Measurements from ENCODE around the gene LRP1B.

Gene LRP1B

GRCh38 chr2:141957827-141958450 is 172.9 kb downstream of the LRP1B start:
- no peak for DNase-seq (ENCODE audit: low read depth)

DNA sequence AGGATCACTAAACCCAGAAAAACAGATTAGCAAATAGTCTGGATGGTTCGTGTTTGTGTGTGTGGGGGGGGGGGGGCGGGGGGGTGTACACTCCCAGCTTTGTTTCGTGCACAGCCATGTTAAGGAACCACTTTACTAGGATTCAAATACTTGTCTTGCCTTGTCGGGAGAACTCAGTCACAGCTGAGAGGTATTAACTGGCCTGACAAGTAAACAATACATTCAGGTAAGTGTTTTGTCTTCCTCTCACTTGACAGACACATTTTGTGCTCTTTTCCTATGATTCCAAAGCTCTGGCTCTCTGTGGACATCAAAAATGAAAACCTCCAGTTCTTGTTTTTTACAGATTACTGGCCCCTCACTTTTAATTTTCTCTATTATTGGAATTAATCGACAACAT is 173.5 kb downstream of the LRP1B start:
- DNase-seq (ENCODE audit: low read depth): no peak

- DNase-seq (ENCODE audit: low read depth): no peak
Observed at GRCh38 chr2:141947396-141948114, 183.3 kb downstream of the LRP1B start.

GRCh38 chr2:141946016-141946415 is 184.8 kb downstream of the LRP1B start:
- DNase-seq (ENCODE audit: low read depth): no peak

DNA sequence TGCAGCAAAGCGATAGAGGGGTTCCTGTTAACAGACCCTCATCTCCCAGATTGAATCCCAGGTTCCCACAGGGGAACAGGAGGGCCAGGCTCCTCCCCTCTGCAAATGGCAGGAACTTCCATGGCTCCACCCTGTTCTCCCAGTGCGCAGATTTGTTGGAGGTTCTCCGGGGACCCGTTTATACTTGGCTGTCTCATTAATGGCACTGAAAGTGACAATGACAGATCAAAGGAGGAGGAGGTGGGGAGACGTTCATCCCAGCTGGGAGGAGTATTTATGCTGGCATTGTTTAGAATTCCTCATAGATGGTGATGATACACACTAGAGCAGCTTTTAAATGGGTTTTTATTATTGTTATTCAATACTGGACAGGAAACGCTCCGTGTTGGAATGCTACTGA is 186.9 kb downstream of the LRP1B start:
- no peak for DNase-seq (ENCODE audit: low read depth)

DNA sequence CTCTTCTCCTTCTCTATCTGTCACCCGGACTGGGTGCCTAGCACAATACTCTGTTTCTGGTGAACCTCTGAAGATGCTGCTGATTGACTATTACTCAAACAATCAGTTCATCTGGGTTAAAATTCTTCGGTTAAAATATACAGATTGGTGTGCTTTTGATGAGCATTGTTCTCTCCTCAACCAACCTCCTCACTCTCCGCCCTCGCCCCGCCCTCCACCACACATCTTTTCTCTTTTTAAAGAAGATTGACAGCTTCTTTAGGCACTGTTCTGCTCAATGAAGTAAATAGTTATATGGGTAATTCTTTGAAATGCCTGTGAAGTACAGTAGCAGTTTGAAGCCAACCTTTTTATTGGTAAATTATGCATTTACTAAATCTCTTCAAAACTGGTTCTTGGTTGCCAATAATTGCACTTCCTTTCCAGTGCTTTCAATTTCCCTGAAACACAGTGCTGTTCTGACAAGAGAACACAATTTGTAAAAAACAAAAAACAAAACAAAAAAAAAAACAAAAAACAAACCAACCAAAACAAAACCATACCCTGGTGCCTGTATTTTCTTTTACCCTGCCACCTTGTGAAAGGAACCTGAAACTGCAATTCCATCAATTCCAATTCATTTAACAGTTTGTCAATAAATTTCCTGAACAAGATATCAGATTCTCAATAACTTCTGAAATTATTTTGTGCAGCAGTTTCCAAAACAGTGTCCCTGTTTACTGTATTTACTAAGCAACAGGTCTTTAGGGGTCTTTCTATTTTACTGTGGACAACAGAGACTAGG is 188.6 kb downstream of the LRP1B start:
- no peak for DNase-seq (ENCODE audit: low read depth)

GRCh38 chr2:141941210-141941714 is 189.6 kb downstream of the LRP1B start:
- DNase-seq (ENCODE audit: low read depth): no peak

GRCh38 chr2:141940709-141941108 is 190.1 kb downstream of the LRP1B start:
- DNase-seq (ENCODE audit: low read depth): no peak

DNA sequence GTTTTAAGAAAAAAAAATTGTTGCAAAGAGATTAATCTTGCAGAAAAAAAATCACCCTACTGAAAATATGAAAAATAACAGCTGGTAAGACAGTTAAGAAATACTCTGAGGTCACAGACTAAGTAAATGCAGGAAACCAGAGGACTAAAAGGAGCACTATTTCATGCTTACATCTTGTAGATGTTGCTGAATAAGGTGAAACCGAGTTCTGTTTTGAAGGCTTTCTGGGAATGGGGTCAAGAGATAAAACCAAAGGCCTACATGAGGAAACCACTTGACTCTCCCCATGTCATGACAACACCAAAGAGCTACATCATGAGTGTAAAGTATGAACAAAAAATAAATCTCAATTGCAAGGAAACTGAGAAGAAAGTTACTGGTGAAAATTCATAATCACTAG is 197.6 kb downstream of the LRP1B start:
- no peak for DNase-seq (ENCODE audit: low read depth)

- DNase-seq (ENCODE audit: low read depth): no peak
Observed at GRCh38 chr2:141932261-141932660, 198.6 kb downstream of the LRP1B start.

GRCh38 chr2:141931797-141932196 is 199.0 kb downstream of the LRP1B start:
- no peak for DNase-seq (ENCODE audit: low read depth)

DNA sequence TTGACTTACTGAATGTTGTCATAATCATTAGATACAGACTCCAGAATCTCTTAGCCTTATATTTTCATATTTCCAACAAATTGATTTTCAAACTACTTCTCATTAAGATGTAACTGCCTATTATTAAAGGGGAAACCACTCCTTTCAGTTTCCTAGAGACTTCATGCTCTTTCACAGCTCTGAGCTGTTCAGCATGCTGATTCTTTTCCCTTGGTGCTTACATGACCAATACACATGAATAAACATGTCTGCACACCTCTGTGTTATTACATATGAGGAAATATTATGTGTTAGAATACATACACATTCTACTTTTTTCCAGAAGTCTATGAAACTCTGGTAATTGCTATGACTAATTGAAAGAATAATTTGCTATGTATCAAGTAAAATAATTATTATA is 200.0 kb downstream of the LRP1B start:
- DNase-seq (ENCODE audit: low read depth): no peak

GRCh38 chr2:141929331-141930252 is 201.2 kb downstream of the LRP1B start:
- no peak for DNase-seq (ENCODE audit: low read depth)

- no peak for DNase-seq (ENCODE audit: low read depth)
Observed at GRCh38 chr2:141928476-141928875, 202.3 kb downstream of the LRP1B start.

GRCh38 chr2:141927536-141927935 is 203.3 kb downstream of the LRP1B start:
- DNase-seq (ENCODE audit: low read depth): no peak

GRCh38 chr2:141925511-141925910 is 205.3 kb downstream of the LRP1B start:
- no peak for DNase-seq (ENCODE audit: low read depth)

DNA sequence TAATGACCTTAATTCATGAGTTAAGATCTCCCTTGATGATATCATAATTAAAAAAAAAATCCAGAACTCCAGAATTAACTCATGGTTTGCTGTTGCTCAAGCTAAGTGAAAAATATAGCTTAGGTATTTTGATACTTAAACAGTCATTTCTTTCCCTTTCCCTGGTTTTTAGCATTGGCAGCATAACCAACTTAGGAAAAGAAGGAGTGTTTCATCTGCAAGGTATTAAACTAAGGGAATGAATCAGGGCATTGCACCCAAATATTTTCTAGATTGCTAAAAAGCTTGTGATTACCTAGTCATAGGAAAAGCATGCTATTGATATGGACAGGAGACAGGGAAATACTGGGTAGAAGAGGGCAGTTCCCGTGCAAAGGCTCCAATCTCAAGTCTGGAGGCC is 207.2 kb downstream of the LRP1B start:
- DNase-seq (ENCODE audit: low read depth): no peak

DNA sequence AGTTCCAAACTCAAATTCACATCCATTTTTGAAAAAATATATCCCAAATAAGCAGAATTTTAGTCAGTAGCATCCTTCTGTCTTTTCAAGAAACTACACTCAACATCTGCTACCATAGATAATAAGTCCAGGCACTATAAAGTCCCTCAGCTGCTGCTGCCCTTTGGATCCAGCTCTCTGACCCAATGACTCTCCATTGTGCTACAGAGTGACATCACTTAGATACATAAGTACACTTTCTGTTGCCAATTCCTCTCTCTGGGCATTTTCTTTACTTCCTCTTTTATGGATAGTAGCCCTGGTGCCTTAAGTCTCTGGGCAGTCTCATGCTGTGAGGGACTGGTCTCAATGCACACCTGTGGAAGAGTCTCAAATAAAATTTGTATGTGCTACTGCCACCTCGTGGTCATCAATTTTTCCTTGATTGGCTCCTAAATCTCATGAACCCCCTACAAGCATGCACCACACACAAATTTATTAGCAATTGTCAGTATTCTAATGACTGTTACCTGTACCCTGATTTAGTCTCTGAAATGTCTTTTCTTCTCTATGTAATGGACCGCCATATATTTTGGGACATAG is 219.2 kb downstream of the LRP1B start:
- no peak for DNase-seq (ENCODE audit: low read depth)

DNA sequence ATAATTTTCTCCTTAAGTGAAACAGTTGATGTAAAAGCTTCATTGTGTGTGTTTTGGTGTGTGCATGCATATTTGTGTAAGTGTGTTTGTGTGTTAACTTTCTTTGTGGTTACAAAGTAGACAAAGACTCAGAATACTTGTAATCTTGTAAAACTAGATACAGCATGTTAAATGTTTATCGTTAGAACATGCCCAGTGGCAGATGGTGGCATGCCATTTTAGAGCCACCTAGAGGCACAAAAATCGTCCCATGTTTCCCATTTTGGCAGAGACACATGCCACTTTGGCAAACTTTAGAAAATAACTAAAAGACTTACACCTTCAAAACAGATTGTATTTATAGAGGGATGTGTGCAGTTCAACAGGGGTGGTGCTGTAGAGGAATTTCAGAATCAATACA is 224.1 kb downstream of the LRP1B start:
- no peak for DNase-seq (ENCODE audit: low read depth)

DNA sequence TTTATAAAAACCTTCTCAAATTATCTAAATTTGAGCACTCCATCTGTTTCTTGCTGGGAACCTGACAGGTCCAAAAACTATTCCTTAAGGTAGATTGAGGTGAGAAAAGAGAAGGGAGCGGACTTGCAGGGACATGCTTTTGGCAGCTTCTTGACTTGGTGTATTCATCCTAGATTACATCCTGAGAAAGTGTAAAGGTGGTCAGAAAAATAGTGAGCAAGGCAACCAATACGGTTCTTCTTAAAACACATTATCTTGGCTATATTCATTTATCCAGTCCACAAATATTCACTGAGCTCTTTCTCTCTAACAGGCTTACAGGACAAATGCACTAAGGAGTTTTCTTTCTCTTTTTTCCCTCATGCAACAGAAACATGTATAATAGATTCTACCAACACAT is 230.0 kb downstream of the LRP1B start:
- no peak for DNase-seq (ENCODE audit: low read depth)

DNA sequence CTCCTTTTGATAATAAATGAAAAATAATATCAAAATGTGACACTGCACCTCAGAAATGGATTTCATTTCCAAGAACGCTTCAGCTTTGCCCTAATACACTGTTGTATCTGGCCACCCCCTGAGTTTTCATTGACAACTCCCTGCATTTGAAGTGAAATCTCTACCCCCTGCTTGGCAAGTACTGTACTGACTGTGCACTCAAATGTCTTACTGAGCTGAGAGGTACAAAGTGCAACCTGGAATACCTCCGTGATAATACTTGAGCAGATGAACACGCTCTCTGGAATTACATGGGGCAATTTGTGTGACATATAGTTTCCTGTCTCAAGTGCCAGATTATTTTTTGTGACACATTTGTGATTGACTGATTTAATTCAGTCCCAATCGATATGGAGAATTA is 231.1 kb downstream of the LRP1B start:
- no peak for DNase-seq (ENCODE audit: low read depth)

DNA sequence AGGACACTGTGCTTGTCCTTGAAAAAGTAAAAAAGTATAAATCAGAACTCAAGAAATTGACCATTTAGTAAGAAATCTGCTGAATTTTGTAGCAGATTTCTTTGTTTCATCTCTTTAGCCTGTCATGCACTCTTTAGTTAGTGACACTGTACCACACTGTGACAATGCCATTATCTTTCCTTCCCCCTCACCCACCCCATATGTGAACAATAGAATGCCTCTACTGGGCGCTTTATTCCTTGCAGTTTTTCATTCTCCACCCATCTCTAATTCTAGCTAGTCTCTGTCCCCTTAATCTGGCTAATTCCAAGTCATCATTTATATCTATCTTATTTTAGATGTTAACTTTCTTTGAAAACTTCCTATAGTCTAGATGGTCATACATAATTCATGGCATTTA is 241.0 kb downstream of the LRP1B start:
- no peak for DNase-seq (ENCODE audit: low read depth)
